Measurements from ENCODE around the gene PPP2CA. TPM values are rescaled to one million over a fixed set of nuclear protein-coding genes. Genes with fewer than 3 reads are reported as not detected.

The PPP2CA gene
- total and polyA plus RNA-seq, 9 of the 15 experiments (the other 6 are each of a cell fraction or from before 2014, with no cell fraction given) = 23.0 to 257 (median 109) TPM

DNA sequence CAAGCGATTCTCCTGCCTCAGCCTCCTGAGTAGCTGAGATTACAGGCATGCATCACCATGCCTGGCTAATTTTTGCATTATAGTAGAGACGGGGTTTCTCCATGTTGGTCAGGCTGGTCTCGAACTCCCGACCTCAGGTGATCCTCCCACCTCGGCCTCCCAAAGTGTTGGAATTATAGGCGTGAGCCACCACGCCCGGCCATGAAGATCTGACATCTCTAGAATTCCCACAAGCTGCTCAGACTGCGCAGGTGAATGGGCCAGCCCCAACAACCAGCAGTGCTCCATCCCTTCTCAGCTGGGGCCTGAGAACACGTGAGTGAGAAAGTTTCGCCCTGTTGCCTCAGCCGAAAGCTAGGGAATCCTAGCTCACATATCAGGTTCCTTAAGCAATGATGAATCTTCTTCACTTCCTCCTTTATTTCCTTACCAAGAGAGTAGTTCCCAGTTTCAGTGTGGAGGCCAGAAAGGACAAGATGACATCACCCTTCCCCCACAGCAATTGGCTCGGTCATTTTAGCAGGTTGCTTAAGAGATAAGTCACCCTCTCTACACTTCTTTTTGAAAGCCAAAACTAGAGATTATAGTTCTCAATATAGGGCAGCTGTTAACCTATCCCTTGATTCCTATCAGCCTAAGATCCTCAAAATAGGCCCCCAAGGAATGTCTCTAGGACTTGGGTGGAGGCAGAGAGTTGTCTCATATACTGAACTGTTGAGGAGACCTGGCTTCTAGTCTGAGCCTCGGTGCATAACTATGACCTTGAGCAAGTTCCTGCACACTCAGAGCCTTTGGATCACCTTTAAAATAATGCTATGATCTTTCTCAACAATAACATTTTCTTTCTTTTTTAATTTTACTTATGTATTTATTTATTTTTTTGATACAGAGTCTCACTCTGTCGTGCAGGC lies 23.9 kb upstream of the PPP2CA start (continued):
- TF ChIP-seq KLF6 (CRISPR knock-in tag; IDR thresholded peaks at IDR 0.05; ENCODE audit: borderline replicate concordance) (peak; percentile 1; the same call in 1 of the 2 replicates), NCOA6 (IDR thresholded peaks at IDR 0.05) (no peak), TAF1 (IDR thresholded peaks at IDR 0.05; ENCODE audit: control insufficient read depth, extremely low read depth, insufficient read depth, low read length, severe bottlenecking) (no peak), SP1 (CRISPR knock-in tag; IDR thresholded peaks at IDR 0.05) (peak; percentile 32; the same call in 1 of the 2 replicates), ZNF668 (CRISPR knock-in tag; IDR thresholded peaks at IDR 0.05) (no peak), KLF13 (tag; IDR thresholded peaks at IDR 0.05; ENCODE audit: borderline replicate concordance, low read depth) (no peak), FIP1L1 (IDR thresholded peaks at IDR 0.05; ENCODE audit: low read depth, low read length, poor library complexity, severe bottlenecking) (no peak), MCM3 (IDR thresholded peaks at IDR 0.05) (no peak), KAT8 (IDR thresholded peaks at IDR 0.05; ENCODE audit: low read depth) (no peak), ZNF583 (CRISPR knock-in tag; IDR thresholded peaks at IDR 0.05) (no peak), POLR3A (IDR thresholded peaks at IDR 0.05; ENCODE audit: borderline replicate concordance, extremely low read depth, insufficient read depth, insufficient read length) (no peak), ETS2 (tag; IDR thresholded peaks at IDR 0.05; ENCODE audit: borderline replicate concordance, poor library complexity, severe bottlenecking) (no peak), CBX3 (IDR thresholded peaks at IDR 0.05; ENCODE audit: borderline replicate concordance in 1 of 2, low read length in 2 of 2) (no peak), ZNF253 (CRISPR knock-in tag; conservative IDR thresholded peaks at IDR 0.05) (no peak), CBX8 (IDR thresholded peaks at IDR 0.05; ENCODE audit: borderline replicate concordance, extremely low read depth, low read depth, low read length, poor library complexity, severe bottlenecking) (no peak), SRSF3 (IDR thresholded peaks at IDR 0.05; ENCODE audit: insufficient read depth, low read length) (no peak), SIN3B (IDR thresholded peaks at IDR 0.05; ENCODE audit: low read depth) (no peak)
- TF ChIP-seq, protein P1, sequence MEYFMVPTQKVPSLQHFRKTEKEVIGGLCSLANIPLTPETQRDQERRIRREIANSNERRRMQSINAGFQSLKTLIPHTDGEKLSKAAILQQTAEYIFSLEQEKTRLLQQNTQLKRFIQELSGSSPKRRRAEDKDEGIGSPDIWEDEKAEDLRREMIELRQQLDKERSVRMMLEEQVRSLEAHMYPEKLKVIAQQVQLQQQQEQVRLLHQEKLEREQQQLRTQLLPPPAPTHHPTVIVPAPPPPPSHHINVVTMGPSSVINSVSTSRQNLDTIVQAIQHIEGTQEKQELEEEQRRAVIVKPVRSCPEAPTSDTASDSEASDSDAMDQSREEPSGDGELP (CRISPR knock-in tag; IDR thresholded peaks at IDR 0.05; ENCODE audit: borderline replicate concordance) = peak; percentile 99
- TF ChIP-seq, protein P2, sequence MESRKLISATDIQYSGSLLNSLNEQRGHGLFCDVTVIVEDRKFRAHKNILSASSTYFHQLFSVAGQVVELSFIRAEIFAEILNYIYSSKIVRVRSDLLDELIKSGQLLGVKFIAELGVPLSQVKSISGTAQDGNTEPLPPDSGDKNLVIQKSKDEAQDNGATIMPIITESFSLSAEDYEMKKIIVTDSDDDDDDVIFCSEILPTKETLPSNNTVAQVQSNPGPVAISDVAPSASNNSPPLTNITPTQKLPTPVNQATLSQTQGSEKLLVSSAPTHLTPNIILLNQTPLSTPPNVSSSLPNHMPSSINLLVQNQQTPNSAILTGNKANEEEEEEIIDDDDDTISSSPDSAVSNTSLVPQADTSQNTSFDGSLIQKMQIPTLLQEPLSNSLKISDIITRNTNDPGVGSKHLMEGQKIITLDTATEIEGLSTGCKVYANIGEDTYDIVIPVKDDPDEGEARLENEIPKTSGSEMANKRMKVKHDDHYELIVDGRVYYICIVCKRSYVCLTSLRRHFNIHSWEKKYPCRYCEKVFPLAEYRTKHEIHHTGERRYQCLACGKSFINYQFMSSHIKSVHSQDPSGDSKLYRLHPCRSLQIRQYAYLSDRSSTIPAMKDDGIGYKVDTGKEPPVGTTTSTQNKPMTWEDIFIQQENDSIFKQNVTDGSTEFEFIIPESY (CRISPR knock-in tag; IDR thresholded peaks at IDR 0.05) = no peak
- TF ChIP-seq, protein P3, sequence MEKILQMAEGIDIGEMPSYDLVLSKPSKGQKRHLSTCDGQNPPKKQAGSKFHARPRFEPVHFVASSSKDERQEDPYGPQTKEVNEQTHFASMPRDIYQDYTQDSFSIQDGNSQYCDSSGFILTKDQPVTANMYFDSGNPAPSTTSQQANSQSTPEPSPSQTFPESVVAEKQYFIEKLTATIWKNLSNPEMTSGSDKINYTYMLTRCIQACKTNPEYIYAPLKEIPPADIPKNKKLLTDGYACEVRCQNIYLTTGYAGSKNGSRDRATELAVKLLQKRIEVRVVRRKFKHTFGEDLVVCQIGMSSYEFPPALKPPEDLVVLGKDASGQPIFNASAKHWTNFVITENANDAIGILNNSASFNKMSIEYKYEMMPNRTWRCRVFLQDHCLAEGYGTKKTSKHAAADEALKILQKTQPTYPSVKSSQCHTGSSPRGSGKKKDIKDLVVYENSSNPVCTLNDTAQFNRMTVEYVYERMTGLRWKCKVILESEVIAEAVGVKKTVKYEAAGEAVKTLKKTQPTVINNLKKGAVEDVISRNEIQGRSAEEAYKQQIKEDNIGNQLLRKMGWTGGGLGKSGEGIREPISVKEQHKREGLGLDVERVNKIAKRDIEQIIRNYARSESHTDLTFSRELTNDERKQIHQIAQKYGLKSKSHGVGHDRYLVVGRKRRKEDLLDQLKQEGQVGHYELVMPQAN (IDR thresholded peaks at IDR 0.05; ENCODE audit: borderline replicate concordance) = no peak

All from K562 (cell line).